GM12878 (cell line): Measurements from ENCODE around the gene CEP250.

ENCODE experiments used
- ASH2L ChIP-seq: fragments of 300-600, 200-600 bp; sonication (generic); IDR thresholded peaks from 2 replicates; pipeline ENCODE4 v1.6.1; 2017; ENCODE audit warnings: low read depth, mild to moderate bottlenecking, borderline replicate concordance
- CEBPB ChIP-seq, 2 experiments: fragments of 150-350 bp in 1 of 2; IDR thresholded peaks; 2 replicates each; pipeline ENCODE4 v1.6.1; 2012 to 2014; ENCODE audit warnings: low read depth in 2 of 2, low read length in 2 of 2, borderline replicate concordance in 1 of 2, inconsistent platforms in 1 of 2
- EZH2 ChIP-seq: IDR thresholded peaks from 2 replicates; pipeline ENCODE4 v1.6.1; 2012; ENCODE audit warnings: low read depth, mild to moderate bottlenecking, control low read depth, inconsistent platforms, low read length, borderline replicate concordance; ENCODE audit not compliant: control insufficient read depth
- JUNB ChIP-seq: IDR thresholded peaks from 2 replicates; pipeline ENCODE4 v1.6.1; 2016; ENCODE audit warnings: antibody characterized with exemption, mild to moderate bottlenecking
- POLR2A ChIP-seq: IDR thresholded peaks from 2 replicates; pipeline ENCODE4 v1.6.1; 2011; ENCODE audit warnings: low read depth, mild to moderate bottlenecking, low read length
- TF ChIP-seq, protein P1 (sequence below), 3 experiments: IDR thresholded peaks in 2 of 3; conservative IDR thresholded peaks in 1 of 3; 2 replicates each; pipeline ENCODE4 v1.5.1; 2011; ENCODE audit warnings: low read depth in 3 of 3, low read length in 3 of 3, mild to moderate bottlenecking in 3 of 3, control low read depth in 2 of 3, moderate library complexity in 2 of 3, inconsistent platforms in 1 of 3, mixed read lengths in 1 of 3; ENCODE audit not compliant: control insufficient read depth in 2 of 3, insufficient read depth in 1 of 3; ENCODE audit errors: extremely low read depth in 1 of 3
- TF ChIP-seq, protein P2 (sequence below): IDR thresholded peaks from 2 replicates; pipeline ENCODE4 v1.6.1; 2012; ENCODE audit warnings: low read depth, low read length, improper control_type of control experiment

DNA sequence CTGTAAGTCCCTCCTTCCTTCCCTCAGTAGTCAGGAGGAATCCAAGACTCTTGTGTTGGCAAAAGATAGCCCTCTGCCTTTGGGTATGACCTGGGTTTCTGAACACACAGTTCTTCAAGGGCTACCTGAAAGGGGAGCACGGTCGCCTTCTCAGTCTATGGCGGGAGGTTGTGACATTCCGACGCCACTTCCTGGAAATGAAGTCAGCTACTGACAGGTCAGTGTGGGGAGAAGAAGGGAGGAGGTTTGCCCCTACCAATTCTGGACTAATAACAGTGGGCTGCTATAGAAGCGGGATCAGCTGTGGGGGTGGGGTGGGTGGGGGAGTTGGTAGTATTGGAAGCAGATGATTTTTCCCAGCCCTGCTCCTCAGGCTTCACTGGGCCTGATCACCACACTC, 11.5 kb downstream of the CEP250 start:
- no peak for TF ChIP-seq EZH2
- no peak for TF ChIP-seq ASH2L
- TF ChIP-seq, protein P1, sequence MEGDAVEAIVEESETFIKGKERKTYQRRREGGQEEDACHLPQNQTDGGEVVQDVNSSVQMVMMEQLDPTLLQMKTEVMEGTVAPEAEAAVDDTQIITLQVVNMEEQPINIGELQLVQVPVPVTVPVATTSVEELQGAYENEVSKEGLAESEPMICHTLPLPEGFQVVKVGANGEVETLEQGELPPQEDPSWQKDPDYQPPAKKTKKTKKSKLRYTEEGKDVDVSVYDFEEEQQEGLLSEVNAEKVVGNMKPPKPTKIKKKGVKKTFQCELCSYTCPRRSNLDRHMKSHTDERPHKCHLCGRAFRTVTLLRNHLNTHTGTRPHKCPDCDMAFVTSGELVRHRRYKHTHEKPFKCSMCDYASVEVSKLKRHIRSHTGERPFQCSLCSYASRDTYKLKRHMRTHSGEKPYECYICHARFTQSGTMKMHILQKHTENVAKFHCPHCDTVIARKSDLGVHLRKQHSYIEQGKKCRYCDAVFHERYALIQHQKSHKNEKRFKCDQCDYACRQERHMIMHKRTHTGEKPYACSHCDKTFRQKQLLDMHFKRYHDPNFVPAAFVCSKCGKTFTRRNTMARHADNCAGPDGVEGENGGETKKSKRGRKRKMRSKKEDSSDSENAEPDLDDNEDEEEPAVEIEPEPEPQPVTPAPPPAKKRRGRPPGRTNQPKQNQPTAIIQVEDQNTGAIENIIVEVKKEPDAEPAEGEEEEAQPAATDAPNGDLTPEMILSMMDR (IDR thresholded peaks at IDR 0.05 in 2 of 3, conservative IDR thresholded peaks at IDR 0.05 in 1 of 3; ENCODE audit: control insufficient read depth in 2 of 3, extremely low read depth in 1 of 3, insufficient read depth in 1 of 3, low read depth in 3 of 3, low read length in 3 of 3): no peak
- TF ChIP-seq, protein P2, sequence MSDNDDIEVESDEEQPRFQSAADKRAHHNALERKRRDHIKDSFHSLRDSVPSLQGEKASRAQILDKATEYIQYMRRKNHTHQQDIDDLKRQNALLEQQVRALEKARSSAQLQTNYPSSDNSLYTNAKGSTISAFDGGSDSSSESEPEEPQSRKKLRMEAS: no peak
- TF ChIP-seq POLR2A: no peak
- no peak for TF ChIP-seq CEBPB (IDR thresholded peaks at IDR 0.05; ENCODE audit: borderline replicate concordance in 1 of 2, low read depth in 2 of 2, low read length in 2 of 2)
- TF ChIP-seq JUNB: no peak
